GM12891 (cell line): ENCODE results near the gene DUSP2.

Experiments used
- DNase-seq: peaks from one replicate; pipeline ENCODE4 v3.0.0; 2011; ENCODE audit warnings: low spot score; ENCODE audit not compliant: insufficient read length
- FAIRE-seq: peaks from 2 replicates; lab custom pipeline; 2011; peaks lifted over from hg19 to GRCh38; lab: Jason Lieb, UNC
- PAX5 ChIP-seq: IDR thresholded peaks from 2 replicates; pipeline ENCODE4 v1.6.1; 2011; ENCODE audit warnings: low read length, moderate library complexity, mild to moderate bottlenecking; ENCODE audit not compliant: insufficient read depth, severe bottlenecking
- POLR2A ChIP-seq: IDR thresholded peaks from 2 replicates; pipeline ENCODE4 v1.6.1; 2011; ENCODE audit warnings: low read depth, low read length, control low read depth
- POLR2AphosphoS5 ChIP-seq: IDR thresholded peaks from 2 replicates; pipeline ENCODE4 v1.6.1; 2011; ENCODE audit warnings: low read depth, low read length, control low read depth
- POU2F2 ChIP-seq: IDR thresholded peaks from 2 replicates; pipeline ENCODE4 v1.6.1; 2011; ENCODE audit warnings: low read depth, mild to moderate bottlenecking, control low read depth, low read length, moderate library complexity
- SPI1 ChIP-seq: IDR thresholded peaks from 2 replicates; pipeline ENCODE4 v1.6.1; 2011; ENCODE audit warnings: low read depth, low read length, control low read depth
- TAF1 ChIP-seq: IDR thresholded peaks from 2 replicates; pipeline ENCODE4 v1.6.1; 2011; ENCODE audit warnings: low read depth, low read length, control low read depth

Gene DUSP2

DNA sequence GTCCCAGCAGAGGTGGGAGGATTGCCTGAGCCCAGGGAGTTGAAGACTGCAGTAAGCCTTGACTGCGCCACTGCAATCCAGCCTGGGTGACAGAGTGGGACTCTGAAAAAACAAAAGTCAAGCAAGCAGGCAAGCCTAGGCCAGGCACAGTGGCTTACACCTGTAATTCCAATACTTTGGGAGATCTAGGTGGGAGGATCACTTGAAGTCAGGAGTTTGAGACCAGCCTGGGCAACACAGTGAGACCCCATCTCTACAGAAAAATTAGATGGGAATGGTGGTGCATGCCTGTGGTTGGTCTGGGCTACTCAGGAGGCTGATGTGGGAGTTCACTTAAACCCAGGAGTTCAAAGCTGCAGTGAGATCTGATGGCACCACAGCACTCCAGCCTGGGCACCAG, 34.8 kb upstream of the DUSP2 start:
- no peak for DNase-seq

DNA sequence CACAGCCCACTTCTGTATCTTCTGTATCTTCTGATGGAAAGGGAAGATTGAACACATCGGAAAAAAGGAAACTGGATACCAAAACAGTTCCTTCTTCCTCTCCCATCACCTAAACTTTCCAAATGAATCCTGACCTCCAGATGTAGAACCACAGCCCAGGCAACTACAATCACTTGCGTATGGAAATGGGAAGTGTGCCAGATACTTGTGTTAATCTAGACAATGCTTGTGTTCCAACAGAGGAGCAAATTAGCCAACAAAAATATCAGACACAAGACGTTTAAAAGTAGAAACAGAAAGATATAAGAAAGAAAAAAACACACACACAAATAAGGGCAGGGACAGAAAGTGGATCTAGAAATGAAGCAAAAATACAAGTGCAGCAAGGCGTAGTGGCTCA, 31.4 kb upstream of the DUSP2 start:
- no peak for DNase-seq
- no peak for TF ChIP-seq SPI1
- no peak for TF ChIP-seq PAX5
- no peak for TF ChIP-seq POLR2A
- no peak for TF ChIP-seq TAF1
- TF ChIP-seq POU2F2, result no peak
- no peak for TF ChIP-seq POLR2AphosphoS5
- no peak for FAIRE-seq

More for the DNA sequence above, 34.8 kb upstream of the DUSP2 start:
- FAIRE-seq, result no peak
- TF ChIP-seq POLR2AphosphoS5 (no peak), TAF1 (no peak), PAX5 (no peak), POU2F2 (no peak), POLR2A (no peak), SPI1 (no peak)

DNA sequence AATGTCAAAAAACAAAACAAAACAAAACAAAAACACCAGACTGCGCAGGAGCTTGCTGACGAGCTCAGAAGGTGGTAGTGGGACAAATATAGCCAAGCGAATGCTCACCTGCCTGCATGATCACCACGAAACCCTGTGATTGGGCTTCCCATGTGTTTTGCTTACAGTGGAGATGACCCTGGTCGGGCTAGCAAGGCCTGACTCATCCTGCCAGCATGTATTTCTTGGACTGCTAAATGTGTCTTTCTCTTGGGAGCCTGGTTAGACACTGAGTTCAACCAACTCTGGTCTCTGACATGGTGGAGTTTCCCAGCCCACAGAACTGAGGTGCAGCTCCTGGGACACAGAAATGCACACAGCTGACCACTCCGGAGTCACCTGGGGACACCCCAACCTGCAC, 30.7 kb upstream of the DUSP2 start:
- FAIRE-seq (no peak), DNase-seq (no peak)
- no peak for TF ChIP-seq POLR2A

DNA sequence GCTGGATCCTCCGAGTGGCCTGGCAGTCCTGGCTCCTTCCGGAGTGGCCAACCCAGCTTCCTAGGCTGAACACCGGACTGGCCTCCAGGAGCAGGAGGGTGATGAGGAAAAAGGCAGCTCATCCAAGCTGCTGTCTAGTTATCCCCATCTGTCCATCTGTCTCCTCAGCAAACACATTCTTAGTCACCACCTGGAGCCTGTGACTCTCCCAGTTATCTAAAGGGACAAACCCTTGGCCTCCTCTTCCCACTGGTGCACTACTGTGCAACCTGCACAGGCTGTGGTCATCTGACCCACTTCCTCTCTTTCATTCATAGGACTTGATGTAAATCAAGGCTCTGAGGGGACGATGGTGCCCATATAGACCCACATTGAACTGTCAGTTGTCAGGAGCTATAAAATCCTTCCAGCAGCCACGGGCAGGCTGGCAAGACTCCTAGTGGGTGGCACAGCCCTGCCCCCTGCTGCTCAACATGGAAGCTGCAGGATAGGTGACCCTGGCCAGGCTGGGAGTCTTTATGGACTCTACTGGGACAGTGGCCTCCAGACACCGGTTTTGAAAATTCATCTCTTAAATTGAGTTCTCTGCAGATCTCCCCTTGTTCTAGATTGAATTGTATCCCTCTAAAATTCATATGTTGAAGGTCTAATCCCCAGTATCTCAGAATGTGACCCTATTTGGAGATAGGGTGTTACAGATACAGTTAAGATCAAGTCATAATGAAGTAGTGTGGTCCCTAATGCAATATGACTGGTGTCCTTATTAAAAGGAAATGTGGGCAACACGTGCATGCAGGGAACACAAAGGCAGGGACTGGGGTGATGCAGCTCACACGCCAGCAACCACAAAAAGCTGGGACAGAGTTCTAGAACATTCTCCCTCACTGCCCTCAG, 29.3 kb upstream of the DUSP2 start:
- peak; percentile 83 for FAIRE-seq

DNA sequence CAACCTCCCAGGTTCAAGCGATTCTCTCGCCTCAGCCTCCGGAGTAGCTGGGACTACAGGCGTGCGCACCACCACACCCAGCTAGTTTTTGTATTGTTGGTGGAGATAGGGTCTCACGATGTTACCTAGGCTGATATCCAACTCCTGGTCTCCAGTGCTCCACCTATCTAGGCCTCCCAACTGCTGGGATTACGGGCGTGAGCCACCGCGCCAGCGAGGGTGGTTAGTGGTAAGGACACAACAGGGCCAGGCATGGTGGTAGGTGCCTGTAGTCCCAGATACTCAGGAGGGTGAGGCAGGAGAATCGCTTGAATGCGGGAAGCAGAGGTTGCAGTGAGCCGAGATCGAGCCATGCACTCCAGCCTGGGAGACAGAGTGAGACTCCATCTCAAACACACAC, 26.6 kb upstream of the DUSP2 start:
- TF ChIP-seq POU2F2 (no peak), POLR2A (no peak), POLR2AphosphoS5 (no peak), TAF1 (no peak), PAX5 (no peak), SPI1 (no peak)
- FAIRE-seq (no peak), DNase-seq (no peak)

More for the DNA sequence above, 29.3 kb upstream of the DUSP2 start:
- TF ChIP-seq PAX5, result peak; percentile 9
- peak; percentile 42; the same call in 1 of the 2 replicates for TF ChIP-seq SPI1
- no peak for TF ChIP-seq POLR2A
- TF ChIP-seq POLR2AphosphoS5, result no peak
- TF ChIP-seq POU2F2, result no peak
- TF ChIP-seq TAF1, result no peak
- DNase-seq, result peak; percentile 44

DNA sequence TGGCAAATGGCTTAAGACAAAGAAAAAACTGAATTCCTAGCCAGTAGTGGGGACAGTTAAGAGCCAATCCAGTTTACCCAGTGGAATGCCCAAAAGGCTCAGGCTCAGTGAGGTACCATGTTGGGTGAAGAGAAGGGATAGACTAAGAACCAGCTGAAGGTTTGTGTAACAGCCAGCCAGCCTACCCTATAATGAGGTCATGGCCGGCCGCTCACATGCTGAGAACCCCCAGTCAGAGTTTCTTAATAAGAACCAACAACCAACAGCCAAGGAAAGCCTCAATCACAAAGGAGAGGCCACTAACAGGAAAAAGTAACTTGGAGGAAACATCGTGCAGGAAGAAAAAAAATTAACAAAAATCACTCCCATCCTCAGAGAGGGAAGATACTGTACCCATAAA, 25.4 kb upstream of the DUSP2 start:
- TF ChIP-seq SPI1, result no peak
- TF ChIP-seq POU2F2, result no peak
- TF ChIP-seq PAX5, result no peak
- TF ChIP-seq POLR2A, result no peak
- no peak for TF ChIP-seq TAF1
- no peak for TF ChIP-seq POLR2AphosphoS5
- no peak for DNase-seq
- FAIRE-seq, result no peak

DNA sequence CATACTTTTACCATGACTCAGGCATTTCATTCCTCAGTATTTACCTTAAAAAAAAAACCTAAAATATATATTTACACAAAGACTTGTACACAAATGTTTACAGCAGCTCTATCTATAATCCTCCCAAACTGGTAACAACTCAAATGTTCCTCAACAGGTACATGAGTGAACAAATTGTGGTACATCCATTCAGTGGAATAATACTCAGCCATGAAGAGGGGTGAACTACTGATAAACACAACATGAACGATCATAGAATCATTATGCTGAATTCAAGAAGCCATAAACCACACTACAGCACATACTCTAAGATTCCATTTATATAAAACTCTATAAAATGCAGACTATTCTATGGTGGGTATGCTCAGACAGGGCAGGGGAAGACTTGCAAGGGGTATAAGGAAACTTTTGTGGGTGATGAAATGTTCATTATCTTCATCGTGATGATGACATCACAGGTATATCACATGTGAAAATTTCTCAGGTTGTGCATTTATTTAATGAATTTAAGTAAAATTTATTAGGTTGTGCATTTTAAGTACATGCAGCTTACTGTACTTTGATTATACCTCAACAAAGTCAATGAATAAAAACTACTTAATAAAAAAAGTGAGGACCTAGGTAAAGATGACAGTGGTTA, 24.7 kb upstream of the DUSP2 start:
- TF ChIP-seq SPI1, result no peak
- no peak for TF ChIP-seq POLR2AphosphoS5
- TF ChIP-seq POLR2A, result no peak
- TF ChIP-seq POU2F2, result no peak
- TF ChIP-seq PAX5, result no peak
- no peak for TF ChIP-seq TAF1
- DNase-seq (no peak), FAIRE-seq (peak; percentile 5)

DNA sequence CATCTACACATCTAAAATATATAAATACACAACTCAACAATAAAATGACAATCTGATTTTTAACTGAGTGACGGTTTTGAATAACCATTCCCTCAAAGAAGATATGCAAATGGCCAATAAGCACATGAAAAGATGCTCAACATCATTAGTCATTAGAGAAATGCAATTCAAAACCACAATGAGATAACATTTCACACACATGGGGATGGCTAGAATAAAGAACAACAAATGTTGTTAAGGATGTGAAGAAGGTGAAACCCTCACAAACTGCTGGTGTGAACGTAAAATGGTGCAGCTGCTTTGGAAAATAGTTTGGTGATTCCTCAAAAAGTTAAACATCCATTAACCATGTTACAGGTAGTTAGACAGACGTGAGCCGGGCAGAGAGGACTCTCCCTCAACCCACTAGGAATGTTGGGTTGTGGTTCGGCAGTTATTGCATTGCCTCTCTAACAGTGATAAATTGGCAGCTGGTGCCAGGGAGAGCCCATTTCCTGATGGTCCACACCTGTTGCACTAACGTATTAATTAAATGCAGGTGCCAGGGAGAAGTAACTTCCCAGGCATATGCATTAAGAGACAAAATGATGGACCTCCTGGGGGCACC, 22.3 kb upstream of the DUSP2 start:
- no peak for TF ChIP-seq TAF1
- no peak for TF ChIP-seq POLR2A
- no peak for TF ChIP-seq PAX5
- TF ChIP-seq POLR2AphosphoS5, result no peak
- no peak for TF ChIP-seq POU2F2
- no peak for TF ChIP-seq SPI1
- DNase-seq (no peak), FAIRE-seq (peak; percentile 85)

DNA sequence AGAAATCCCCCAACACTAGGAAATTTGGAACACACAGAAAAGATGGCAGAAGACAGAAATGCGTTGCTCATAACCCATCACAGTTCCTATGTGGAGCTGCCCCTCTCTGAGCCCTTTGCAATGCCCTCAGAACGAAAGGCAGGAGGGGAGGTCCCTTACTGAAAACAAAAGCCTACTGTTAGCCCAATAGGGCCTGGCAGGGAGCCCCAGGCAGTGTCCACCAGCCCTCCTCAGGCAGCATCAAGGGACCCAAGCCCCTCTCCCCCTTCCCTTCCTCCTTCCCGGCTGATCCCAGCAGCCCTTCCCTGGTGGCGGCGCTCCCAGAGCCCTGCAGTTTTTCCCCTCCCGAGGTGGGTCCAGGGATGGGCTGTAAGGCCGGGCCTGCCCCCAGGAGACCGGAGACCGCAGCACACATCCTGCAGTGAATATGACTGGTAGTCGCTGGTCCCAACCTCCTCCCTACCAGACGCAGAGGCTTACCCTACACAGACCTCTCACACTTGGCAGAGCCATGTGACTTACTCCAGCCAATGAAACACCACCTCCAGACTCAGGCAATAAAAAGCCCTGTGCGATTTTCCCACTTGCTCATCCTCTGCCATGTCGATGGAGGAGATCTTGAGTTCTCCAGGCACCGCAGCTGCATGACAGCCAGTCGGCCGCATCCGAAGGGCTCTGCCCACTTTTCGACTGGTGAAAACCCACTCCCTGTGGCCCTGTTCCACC, 19.4 kb upstream of the DUSP2 start:
- peak; percentile 96 for FAIRE-seq

DNA sequence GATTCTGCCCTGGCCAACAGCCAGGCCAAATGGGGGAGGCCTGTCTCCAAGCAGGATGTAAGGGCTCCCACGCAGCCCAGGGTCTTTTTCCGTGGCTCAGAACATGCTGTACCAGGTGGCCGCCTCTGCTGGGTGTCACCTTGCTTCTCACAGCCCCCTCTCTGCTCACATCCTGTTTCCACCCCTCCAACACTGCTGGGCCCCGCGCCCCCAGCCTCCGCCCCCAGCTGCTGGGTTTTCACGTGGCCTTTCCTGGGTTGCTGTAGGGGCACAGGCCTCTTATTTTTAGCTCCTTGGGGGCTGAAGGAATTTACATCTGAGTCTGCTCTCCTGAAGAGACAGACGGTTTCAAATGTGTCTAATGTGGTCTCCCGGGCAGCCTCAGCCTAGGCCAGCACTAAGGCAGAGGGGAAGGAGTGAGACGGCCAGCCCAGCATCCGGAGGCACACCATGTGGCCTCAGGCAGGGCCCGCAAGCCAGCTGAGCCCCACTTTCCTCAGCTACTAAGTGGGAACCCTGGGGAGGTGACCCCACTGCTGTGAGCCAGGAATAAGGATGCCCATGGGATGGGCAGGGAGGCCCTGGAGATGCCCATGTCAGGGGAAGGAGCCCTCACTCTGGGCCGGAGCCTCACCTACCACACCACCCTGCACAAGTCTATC, 18.7 kb upstream of the DUSP2 start:
- TF ChIP-seq POLR2AphosphoS5 (peak; percentile 74), POLR2A (no peak; the same call in none of the 2 replicates), POU2F2 (peak; percentile 65; the same call in 1 of the 2 replicates), SPI1 (peak; percentile 86), TAF1 (peak; percentile 69)
- DNase-seq (no peak), FAIRE-seq (no peak)

More for the DNA sequence above, 19.4 kb upstream of the DUSP2 start:
- DNase-seq, result no peak
- peak; percentile 66 for TF ChIP-seq POLR2AphosphoS5
- TF ChIP-seq POLR2A, result peak; percentile 54; the same call in 1 of the 2 replicates
- TF ChIP-seq POU2F2, result no peak
